Measurements from ENCODE around the gene CKM.
"Not testable (repeated sequence)": the region's sequence is repeated elsewhere in the genome, so short reads cannot be mapped to it uniquely, and the experiment has no call there.

CKM gene

DNA sequence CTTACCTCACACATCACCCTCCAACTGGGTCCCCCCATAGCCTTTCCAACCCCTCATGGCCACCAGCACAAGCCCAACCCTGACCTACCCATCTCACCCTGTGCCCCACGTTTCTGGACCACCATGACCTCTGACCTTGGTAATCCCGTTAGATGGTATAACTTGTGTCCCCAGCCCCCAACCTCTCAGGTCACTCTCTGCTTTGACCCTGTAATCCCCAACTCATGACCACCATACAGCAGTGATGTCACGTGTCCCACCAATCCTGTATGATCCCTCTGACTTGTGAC is 26.4 kb upstream of the CKM start:
- no peak for DNase-seq (ENCODE audit: low read depth in 2 of 2)

DNA sequence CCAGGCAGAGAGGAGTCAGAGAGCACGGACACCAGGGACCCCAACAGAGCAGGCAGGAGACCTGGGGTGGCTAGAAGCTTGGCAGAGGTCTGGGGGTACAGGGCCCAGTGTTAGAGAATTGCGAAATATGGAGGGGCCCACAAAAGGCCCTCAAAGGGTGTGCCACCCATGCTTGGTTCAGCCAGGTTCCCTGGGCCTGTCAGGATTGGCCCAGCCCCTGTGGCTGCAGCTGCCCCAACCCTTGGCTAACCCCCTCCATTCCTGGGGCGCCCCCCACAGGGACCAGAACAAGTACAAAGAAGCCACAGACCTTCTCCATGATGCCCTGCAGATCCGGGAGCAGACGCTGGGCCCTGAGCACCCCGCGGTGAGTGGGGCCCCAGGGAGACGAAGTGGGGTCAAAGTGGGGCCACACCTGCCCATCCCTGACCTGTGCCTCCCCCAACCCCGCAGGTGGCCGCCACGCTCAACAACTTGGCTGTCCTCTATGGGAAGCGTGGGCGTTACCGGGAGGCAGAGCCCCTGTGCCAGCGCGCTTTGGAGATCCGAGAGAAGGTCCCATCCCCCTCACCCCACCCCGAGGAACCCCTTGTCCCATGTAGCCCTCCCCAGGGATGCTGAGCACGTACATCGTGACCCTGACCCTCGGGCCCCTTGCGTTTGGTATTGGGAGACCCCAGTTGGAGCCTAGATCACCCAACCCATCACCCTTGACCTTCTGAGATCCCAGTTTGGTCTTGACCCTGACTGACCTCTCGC is 25.9 kb upstream of the CKM start:
- DNase-seq (ENCODE audit: low read depth in 2 of 2) = no peak

DNA sequence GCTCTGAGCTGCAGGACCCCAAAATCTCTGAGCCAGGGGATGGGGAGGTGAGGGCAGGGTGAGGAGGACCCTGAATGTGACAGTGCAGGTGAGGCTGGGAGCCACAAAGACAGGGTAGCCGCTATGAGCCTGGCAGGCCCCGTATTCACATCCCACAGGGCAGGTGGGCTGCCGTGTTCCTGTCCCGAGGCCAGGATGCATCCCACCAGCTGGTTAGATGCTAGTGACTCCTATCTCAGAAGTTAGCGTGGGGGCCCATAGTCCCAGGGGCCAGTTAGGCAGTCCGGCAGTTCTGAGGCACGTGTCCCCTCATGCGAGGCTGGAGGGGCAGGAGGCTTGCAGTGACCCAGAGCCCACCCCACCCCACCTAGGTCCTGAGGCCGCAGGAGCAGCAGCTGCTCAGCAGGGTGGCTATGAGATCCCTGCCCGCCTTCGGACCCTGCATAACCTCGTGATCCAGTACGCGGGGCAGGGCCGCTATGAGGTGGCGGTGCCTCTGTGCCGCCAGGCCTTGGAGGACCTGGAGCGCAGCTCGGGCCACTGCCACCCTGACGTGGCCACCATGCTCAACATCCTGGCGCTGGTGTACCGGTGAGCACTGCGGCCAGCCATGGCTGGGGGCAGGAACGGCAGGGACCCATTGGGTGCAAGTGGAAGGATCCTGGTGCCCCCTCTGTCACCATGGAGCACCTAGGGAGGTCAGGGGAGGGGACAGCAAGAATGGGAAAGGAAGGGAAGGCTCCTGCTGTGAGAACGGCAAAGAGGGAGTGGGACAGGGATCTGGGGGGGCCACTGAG is 25.1 kb upstream of the CKM start:
- DNase-seq (ENCODE audit: low read depth in 2 of 2) = no peak

DNA sequence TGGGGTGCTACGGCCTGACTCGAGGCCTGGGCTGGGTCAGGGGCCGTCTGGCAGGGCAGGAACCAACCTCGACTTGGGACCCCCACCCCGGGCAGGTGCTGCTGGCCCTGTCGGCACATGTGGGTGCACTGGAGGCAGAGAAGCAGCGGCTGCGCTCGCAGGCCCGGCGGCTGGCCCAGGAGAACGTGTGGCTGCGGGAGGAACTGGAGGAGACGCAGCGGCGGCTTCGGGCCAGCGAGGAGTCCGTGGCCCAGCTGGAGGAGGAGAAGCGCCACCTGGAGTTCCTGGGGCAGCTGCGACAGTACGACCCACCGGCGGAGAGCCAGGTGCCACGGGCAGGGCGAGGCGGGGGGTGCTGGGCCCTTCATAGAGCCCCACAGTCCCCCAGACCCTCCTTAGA is 23.8 kb upstream of the CKM start:
- no peak for DNase-seq (ENCODE audit: low read depth in 2 of 2)

DNA sequence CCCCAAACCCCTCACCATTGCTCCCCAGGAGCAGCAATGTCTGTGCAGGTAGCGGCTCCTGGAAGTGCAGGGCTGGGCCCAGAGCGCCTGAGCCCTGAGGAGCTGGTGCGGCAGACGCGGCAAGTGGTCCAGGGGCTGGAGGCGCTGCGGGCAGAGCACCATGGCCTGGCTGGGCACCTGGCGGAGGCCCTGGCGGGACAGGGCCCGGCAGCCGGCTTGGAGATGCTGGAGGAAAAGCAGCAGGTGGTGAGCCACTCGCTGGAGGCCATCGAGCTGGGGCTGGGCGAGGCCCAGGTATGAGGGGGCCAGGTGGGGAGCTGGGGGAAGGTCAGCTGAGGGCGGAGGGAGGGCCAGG is 22.8 kb upstream of the CKM start:
- DNase-seq (ENCODE audit: low read depth in 2 of 2) = no peak

- DNase-seq (ENCODE audit: low read depth in 2 of 2) = no peak
Measured at GRCh38 chr19:45344621-45345505, 22.2 kb upstream of the CKM start.

- DNase-seq (ENCODE audit: low read depth in 2 of 2) = no peak
Measured at GRCh38 chr19:45342911-45343310, 20.2 kb upstream of the CKM start.

- no peak for DNase-seq (ENCODE audit: low read depth in 2 of 2)
Measured at GRCh38 chr19:45340899-45341453, 18.3 kb upstream of the CKM start.

GRCh38 chr19:45340232-45340898 is 17.7 kb upstream of the CKM start, which contains the start of gene KLC3:
Gene KLC3, plus strand, starts transcription at chr19:45340750. Its CDS starts 4,792 bp downstream, at chr19:45345542.
- DNase-seq (ENCODE audit: low read depth in 2 of 2) = no peak

- no peak for DNase-seq (ENCODE audit: low read depth in 2 of 2)
Measured at GRCh38 chr19:45339629-45340028, 17.0 kb upstream of the CKM start.

DNA sequence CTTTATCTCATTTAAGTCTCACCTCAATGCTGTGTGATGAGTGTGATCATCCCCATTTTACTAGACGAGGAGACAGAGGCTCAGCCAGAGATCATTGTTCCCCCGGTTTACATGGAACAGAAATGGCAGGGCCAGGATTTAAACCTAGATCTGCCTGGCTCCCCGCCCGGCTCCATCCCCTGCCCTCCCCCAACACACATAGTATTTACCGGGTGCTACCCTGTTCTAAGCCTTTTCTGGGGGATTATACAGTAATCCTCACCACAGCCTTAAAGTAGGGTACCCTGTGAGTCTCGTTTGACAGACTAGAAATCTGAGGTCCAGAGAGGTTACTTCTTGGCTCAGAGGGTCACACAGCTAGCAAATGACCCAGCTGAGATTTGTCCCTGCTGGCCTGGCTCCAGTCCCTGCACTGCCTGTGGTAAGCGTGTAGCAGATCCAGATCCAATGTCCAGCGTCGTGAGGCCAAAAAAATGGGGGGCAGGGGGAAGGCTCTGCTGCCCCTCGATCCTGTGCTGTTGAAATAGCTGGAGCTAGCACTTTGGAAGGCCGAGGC is 14.1 kb upstream of the CKM start:
- DNase-seq (ENCODE audit: low read depth in 2 of 2) = no peak

DNA sequence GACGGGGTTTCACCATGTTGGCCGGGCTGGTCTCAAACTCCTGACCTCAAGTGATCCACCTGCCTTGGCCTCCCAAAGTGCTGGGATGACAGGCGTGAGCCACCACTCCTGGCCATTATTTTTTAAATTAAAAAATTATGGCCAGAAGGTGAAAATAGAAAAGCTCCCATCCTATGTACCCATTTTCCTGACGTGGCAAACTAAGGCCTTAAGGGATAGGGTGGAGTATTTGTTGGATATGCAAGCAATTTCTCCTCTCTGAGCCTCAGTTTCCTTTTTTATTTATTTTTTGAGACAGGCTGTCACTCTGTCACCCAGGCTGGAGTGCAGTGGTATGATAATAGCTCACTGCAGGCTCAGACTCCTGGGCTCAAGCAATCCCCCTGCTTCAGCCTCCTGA is 12.2 kb upstream of the CKM start:
- not testable (repeated sequence) for DNase-seq (ENCODE audit: low read depth in 2 of 2)

DNA sequence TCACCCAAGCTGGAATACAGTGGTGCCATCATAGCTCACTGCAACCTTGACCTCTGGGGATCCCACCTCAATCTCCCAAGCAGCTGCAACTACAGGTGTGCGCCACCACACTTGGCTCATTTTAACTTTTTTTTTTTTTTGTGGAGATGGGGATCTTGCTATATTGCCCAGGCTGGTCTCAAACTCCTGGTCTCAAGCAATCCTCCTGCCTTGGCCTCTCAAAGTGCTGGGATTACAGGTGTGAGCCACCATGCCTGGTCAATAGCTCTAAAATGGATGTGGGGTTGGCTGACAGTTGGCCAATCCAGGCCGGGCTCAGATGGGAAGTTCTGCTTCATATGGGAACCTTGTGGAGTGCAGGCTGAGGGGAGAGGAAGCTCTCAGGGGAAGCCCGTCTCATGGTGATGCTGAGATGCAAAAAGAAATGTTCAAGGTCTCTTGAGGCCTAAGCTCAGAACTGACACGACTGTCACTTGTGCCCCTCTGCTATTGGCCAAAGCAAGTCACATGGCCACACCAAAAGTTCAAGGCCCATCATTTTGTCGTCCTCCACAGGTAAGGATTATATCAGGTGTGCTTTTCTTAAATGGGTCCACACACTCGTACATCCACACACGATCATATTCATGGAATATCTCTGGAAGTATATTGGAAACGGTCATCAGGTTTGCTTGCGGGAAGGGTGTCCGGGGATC is 11.1 kb upstream of the CKM start:
- no peak for DNase-seq (ENCODE audit: low read depth in 2 of 2)

DNA sequence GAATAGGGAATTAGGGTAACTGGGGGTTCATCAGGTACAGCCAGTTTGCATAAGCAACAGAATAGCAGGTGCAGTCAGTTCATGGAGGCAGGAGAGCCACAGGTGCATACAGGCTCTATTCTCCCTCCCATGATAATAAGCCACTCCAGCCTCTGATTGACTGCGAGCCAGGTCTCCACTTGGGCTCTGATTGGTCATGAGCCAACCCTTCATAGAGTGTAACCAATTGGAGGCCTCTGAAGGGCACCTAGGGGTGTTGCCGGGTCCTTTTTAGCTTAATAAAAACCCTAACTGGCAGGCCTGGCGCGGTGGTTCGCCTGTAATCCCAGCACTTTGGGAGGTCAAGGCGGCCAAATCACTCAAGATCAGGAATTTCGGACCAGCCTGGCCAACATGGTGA is 8.7 kb upstream of the CKM start:
- DNase-seq (ENCODE audit: low read depth in 2 of 2) = no peak

DNA sequence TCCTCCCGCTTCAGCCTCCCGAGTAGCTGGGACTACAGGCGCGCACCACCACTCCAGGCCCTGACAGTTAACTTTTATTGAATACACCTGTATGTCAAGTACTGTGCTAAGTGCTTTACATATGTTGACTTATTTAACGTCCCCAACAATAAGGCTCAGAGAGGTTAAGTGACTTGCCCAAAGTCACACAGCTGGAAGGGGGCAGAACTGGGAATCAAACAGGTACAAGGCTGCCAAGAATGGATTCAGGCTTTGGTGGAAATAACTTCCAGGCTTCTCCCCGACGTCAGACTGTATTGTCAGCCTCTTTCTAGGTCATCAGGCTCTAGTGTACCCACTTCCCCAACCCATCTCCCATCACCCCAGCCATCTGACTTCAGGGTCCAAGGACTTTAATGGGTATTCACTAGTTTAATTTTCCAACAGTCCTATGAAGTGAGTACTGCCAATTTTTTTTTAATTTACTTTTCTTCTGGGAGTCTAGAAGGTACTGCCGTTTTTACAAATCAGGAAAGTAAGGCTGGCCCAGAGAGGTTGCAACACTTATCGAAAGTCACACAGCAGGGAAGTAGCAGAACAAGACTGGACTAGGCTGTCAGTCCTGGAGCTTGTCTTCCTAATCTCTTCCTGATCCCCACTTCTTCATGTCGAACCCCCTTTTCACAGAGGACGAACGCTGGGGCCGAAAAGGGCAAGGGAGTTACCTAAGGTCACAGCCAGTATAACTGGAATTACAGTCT is 4.9 kb upstream of the CKM start:
- no peak for DNase-seq (ENCODE audit: low read depth in 2 of 2)

DNA sequence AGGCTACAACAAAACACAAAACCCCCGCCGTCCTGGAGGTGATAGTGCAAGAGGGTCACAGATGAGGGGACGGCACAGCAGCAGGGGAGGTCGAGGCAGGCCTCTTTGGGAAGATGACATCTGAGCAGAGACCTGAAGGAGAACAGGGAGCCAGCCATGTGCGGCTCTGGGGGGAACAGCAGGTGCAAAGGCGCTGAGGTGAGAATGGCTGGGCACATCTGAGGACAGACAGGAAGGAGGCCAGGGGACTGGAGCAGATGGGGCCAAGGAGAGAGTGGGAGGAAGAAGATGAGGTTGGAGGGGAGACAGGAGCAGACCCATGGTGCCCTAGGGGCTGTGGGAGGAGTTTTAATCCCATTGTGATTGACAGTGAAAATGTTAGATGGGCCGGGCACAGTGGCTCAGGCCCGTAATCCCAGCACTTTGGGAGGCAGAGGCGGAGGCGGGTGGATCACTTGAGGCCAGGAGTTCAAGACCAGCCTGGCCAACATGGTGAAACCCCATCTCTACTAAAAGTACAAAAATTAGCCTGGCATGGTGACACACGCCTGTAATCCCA is 1.8 kb upstream of the CKM start:
- no peak for DNase-seq (ENCODE audit: low read depth in 2 of 2)

- DNase-seq (ENCODE audit: low read depth in 2 of 2) = no peak
Measured at GRCh38 chr19:45323671-45324081, 1.0 kb upstream of the CKM start.

DNA sequence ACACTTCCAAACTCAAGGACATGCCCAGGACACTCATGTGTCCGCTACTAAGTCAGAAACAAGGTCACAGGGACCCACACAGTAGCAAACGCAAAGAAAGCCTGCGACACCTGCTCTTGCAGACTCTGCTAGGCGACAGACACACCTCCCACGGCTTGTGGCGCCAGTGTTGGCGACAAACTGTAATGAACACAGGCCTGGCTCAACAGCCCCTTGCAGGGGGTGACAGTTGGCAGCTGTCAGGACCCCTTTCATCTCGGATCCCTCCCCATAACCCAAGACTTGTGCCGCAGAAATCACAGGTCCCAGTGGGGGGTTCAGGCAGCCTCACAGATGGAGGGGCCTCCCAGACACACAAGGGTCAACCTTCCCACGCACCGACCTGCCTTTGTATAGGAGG is 364 bp downstream of the CKM start:
- no peak for DNase-seq (ENCODE audit: low read depth in 2 of 2)

- no peak for DNase-seq (ENCODE audit: low read depth in 2 of 2)
Measured at GRCh38 chr19:45321848-45322247, 827 bp downstream of the CKM start.

Measured in stimulated activated CD8-positive, alpha-beta memory T cell treated with anti-CD3 and anti-CD28 coated beads, Interleukin-2, amount 100 ng/mL, for 1 hour (primary cell).